B cell (primary cell): ENCODE measurements around the gene LARGE1. TPM values are rescaled to one million over a fixed set of nuclear protein-coding genes. Genes with fewer than 3 reads are reported as not detected.

Source experiments
- ATAC-seq: fragments of 200-7000 bp; cut with Tn5 transposase; one replicate; pipeline ENCODE4 v1.10.0; 2021; ENCODE audit warnings: low read depth, mild to moderate bottlenecking, moderate number of reproducible peaks, moderate library complexity
- CTCF ChIA-PET: fragments of 350-600 bp; sonication (Branson Sonifier 250); formaldehyde crosslinking; loops from one replicate; lab custom pipeline; 2021; ENCODE audit warnings: antibody characterized with exemption, inconsistent platforms; lab: Charles Lee
- POLR2A ChIA-PET: fragments of 350-600 bp; sonication (Branson Sonifier 250); formaldehyde crosslinking; loops from one replicate; lab custom pipeline; 2021; ENCODE audit warnings: antibody characterized with exemption; lab: Charles Lee
- DNase-seq: peaks from one replicate; pipeline ENCODE4 v3.0.0; 2013
- H2AFZ ChIP-seq: 2 replicates; pipeline ENCODE4 v1.6.1; 2012; ENCODE audit warnings: mild to moderate bottlenecking, low read depth, low read length; ENCODE audit not compliant: insufficient read depth, poor library complexity, severe bottlenecking
- H3K27ac ChIP-seq, 2 donors: 1 replicate in 1 of 2; 2 replicates in 1 of 2; pipeline ENCODE4 v1.5.1; 2012 to 2013; ENCODE audit warnings: low read length in 2 of 2, mild to moderate bottlenecking in 2 of 2, moderate library complexity in 1 of 2
- H3K27me3 ChIP-seq, 4 experiments: fragments of 200-600 bp in 1 of 4; sonication (generic) in 1 of 4; replicated peaks in 1 of 4; 1 replicate in 2 of 4; 2 replicates in 2 of 4; pipeline versions ENCODE4 v1.6.1 to v1.7.0; 2013 to 2016; ENCODE audit warnings: low read length in 3 of 4, mild to moderate bottlenecking in 2 of 4, mixed read lengths in 1 of 4, moderate library complexity in 1 of 4; ENCODE audit not compliant: insufficient read depth in 4 of 4, control insufficient read depth in 3 of 4; ENCODE audit errors: control extremely low read depth in 1 of 4
- H3K36me3 ChIP-seq, 2 experiments: replicated peaks in 1 of 2; 1 replicate in 1 of 2; 2 replicates in 1 of 2; pipeline versions ENCODE4 v1.6.1 to v1.7.1; 2013; ENCODE audit warnings: low read length in 1 of 2; ENCODE audit not compliant: insufficient read depth in 2 of 2, control insufficient read depth in 1 of 2; ENCODE audit errors: control extremely low read depth in 1 of 2, extremely low read depth in 1 of 2
- H3K4me1 ChIP-seq, 2 donors: fragments of 200-600 bp in 1 of 2; sonication (generic) in 1 of 2; 1 replicate in 1 of 2; 2 replicates in 1 of 2; pipeline versions ENCODE4 v1.5.1 to v1.6.1; 2013 to 2017; ENCODE audit warnings: low read length in 2 of 2; ENCODE audit not compliant: control insufficient read depth in 2 of 2, insufficient read depth in 2 of 2
- H3K4me2 ChIP-seq: replicated peaks from 2 replicates; pipeline ENCODE3; 2012; ENCODE audit warnings: mild to moderate bottlenecking, low read depth, low read length; ENCODE audit not compliant: poor library complexity, severe bottlenecking
- H3K4me3 ChIP-seq, 5 experiments: fragments of 200-600 bp in 1 of 5; sonication (generic) in 1 of 5; 1 replicate in 3 of 5; 2 replicates in 2 of 5; pipeline versions ENCODE4 v1.5.1 to v1.7.0; 2011 to 2016; ENCODE audit warnings: low read length in 4 of 5, mild to moderate bottlenecking in 4 of 5, low read depth in 2 of 5, control low read depth in 1 of 5, moderate library complexity in 1 of 5; ENCODE audit not compliant: insufficient read depth in 1 of 5; ENCODE audit errors: control extremely low read depth in 1 of 5, extremely low read depth in 1 of 5
- H3K79me2 ChIP-seq: fragments of 200-600 bp; sonication (generic); one replicate; pipeline ENCODE4 v1.6.0; 2016; ENCODE audit warnings: low read length; ENCODE audit not compliant: control insufficient read depth, insufficient read depth
- H3K9ac ChIP-seq: fragments of 200-600 bp; sonication (generic); 2 replicates; pipeline ENCODE4 v1.6.1; 2017; ENCODE audit warnings: mild to moderate bottlenecking, low read length, moderate library complexity
- H3K9me3 ChIP-seq, 3 donors: one replicate each; pipeline versions ENCODE4 v1.6.1 to v1.7.1; 2013; ENCODE audit warnings: low read length in 2 of 3; ENCODE audit not compliant: control insufficient read depth in 2 of 3, insufficient read depth in 1 of 3; ENCODE audit errors: control extremely low read depth in 1 of 3
- H4K20me1 ChIP-seq: 2 replicates; pipeline ENCODE4 v1.6.0; 2012; ENCODE audit warnings: mild to moderate bottlenecking, low read length; ENCODE audit not compliant: insufficient read depth, control insufficient read depth, poor library complexity, severe bottlenecking
- H3K27ac Mint-ChIP-seq: one replicate; pipeline ENCODE4 v1.8.0; 2021; ENCODE audit warnings: mixed read lengths
- H3K27me3 Mint-ChIP-seq: one replicate; pipeline ENCODE4 v1.8.0; 2021; ENCODE audit warnings: mixed read lengths
- H3K4me1 Mint-ChIP-seq: one replicate; pipeline ENCODE4 v1.8.0; 2021; ENCODE audit warnings: mixed read lengths
- H3K4me3 Mint-ChIP-seq: one replicate; pipeline ENCODE4 v1.8.0; 2021; ENCODE audit warnings: mixed read lengths
- H3K9me3 Mint-ChIP-seq: one replicate; pipeline ENCODE4 v1.8.0; 2022; ENCODE audit warnings: mixed read lengths; ENCODE audit not compliant: insufficient read depth
- CTCF ChIP-seq: fragments of 200-600 bp; IDR thresholded peaks from one replicate; pipeline ENCODE4 v1.8.0; 2022; ENCODE audit warnings: antibody characterized with exemption, mild to moderate bottlenecking
- EZH2 ChIP-seq: IDR thresholded peaks from 2 replicates; pipeline ENCODE4 v1.6.1; 2012; ENCODE audit warnings: borderline replicate concordance, low read depth, mild to moderate bottlenecking, moderate library complexity, low read length; ENCODE audit not compliant: insufficient read depth, poor library complexity, severe bottlenecking
- WGBS: methylation state at CpG from one replicate; pipeline ENCODE4 v1.1.5; 2013; ENCODE audit warnings: missing lambda C conversion rate; ENCODE audit not compliant: insufficient coverage; 5-methylcytosine and 5-hydroxymethylcytosine counted together
- intact Hi-C: fragments of 100-400 bp; cut with micrococcal nuclease; formaldehyde crosslinking; loops from one replicate; pipeline ENCODE4 v1.10.0; 2022
- polyA plus RNA-seq: library from polyadenylated mRNA; depleted of rRNA; stranded (reverse); fragments of >200 nt; gene quantifications from 2 replicates; pipeline ENCODE4 v1.2.3, GENCODE V29; 2012
- total RNA-seq, 2 donors: library from RNA; stranded (reverse); fragments of 120-200 nt in 1 of 2; gene quantifications; 1 replicate in 1 of 2; 2 replicates in 1 of 2; pipeline versions ENCODE4 v1.2.3 to v1.2.4, GENCODE V29; 2013 to 2022

The LARGE1 gene
- total and polyA plus RNA-seq, 2 donors (not counting 1 experiment from before 2014, with no cell fraction given): 20.7 to 82.0 TPM

GRCh38 chr22:33832558-33833151, 87.6 kb downstream of the LARGE1 start:
- intact Hi-C loops: no loop called here
- H4K20me1 ChIP-seq: peaks cover 66% of the 10 kb centered on the region
- ChIA-PET POLR2A (no interaction called here), CTCF (no interaction called here)
- TF ChIP-seq CTCF: no peak
- no peak for TF ChIP-seq EZH2
- Mint-ChIP-seq H3K4me1 (peaks cover 9% of the 10 kb centered on the region), H3K27ac (no peak overlapping the region), H3K9me3 (no peaks in the 10 kb centered on the region), H3K27me3 (no peaks in the 10 kb centered on the region), H3K4me3 (no peak overlapping the region)
- 72% methylated on average over 7 of the region's 7 CpGs for WGBS
- H3K4me2 ChIP-seq: no peak overlapping the region
- no peaks in the 10 kb centered on the region for H3K4me1 ChIP-seq
- no peak for DNase-seq
- H3K79me2 ChIP-seq: peaks cover 59% of the 10 kb centered on the region
- no peak overlapping the region for H3K4me3 ChIP-seq
- no peaks in the 10 kb centered on the region for H3K27me3 ChIP-seq
- H2AFZ ChIP-seq: no peak overlapping the region
- ATAC-seq: no peak
- no peaks in the 10 kb centered on the region for H3K9me3 ChIP-seq
- H3K36me3 ChIP-seq: no peaks in the 10 kb centered on the region
- H3K9ac ChIP-seq: no peak overlapping the region
- H3K27ac ChIP-seq: no peak overlapping the region

DNA sequence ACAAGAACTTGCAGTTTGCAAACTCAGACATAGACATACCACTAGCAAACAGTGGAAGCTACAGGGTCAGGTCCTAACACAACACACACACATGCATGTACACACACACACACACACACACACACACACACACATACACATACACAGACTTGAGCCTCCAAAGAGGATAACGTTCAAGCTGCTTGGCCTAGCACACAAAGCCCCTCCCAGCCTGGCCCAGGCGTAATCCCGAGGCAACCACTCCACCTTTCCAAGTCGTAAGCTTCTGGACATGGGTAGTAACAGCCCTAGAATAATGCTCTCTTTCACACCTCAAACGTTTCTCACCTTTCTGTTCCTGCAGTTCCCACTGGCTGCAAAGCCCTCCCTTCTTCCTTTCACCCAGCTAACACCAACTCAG, 88.6 kb downstream of the LARGE1 start:
- DNase-seq (no peak), ATAC-seq (no peak)
- Histone ChIP-seq H3K4me3 (no peak overlapping the region), H2AFZ (no peak overlapping the region), H3K9ac (no peak overlapping the region), H3K4me2 (no peak overlapping the region), H4K20me1 (peaks cover 61% of the 10 kb centered on the region), H3K9me3 (no peaks in the 10 kb centered on the region), H3K79me2 (peaks cover 49% of the 10 kb centered on the region), H3K27me3 (no peaks in the 10 kb centered on the region), H3K36me3 (no peaks in the 10 kb centered on the region), H3K4me1 (no peaks in the 10 kb centered on the region), H3K27ac (no peak overlapping the region)
- Mint-ChIP-seq H3K4me3 (no peak overlapping the region), H3K27ac (no peak overlapping the region), H3K4me1 (peaks cover 9% of the 10 kb centered on the region), H3K27me3 (no peaks in the 10 kb centered on the region), H3K9me3 (no peaks in the 10 kb centered on the region)
- ChIA-PET CTCF (no interaction called here), POLR2A (no interaction called here)
- 81% methylated on average over 5 of the region's 5 CpGs for WGBS
- no peak for TF ChIP-seq CTCF
- TF ChIP-seq EZH2: no peak
- intact Hi-C loops: no loop called here
